Motor neuron (in vitro differentiated cells): ENCODE data around the gene SLC24A4. TPM values are rescaled to one million over a fixed set of nuclear protein-coding genes. Genes with fewer than 3 reads are reported as not detected.

Source experiments
- ATAC-seq, 8 experiments: fragments of 200-7000 bp; cut with Tn5 transposase; replicated peaks in 6 of 8; 2 replicates each; pipeline ENCODE4 v1.8.0; 2021; ENCODE audit warnings: mild to moderate bottlenecking in 8 of 8, moderate library complexity in 8 of 8
- H3K27ac ChIP-seq, 2 donors: fragments of 250-450 bp; sonication (Bioruptor Pico); 2 replicates each; pipeline ENCODE4 v1.9.0; 2021; ENCODE audit warnings: antibody characterized with exemption in 2 of 2, mild to moderate bottlenecking in 2 of 2, moderate library complexity in 1 of 2
- H3K4me1 ChIP-seq, 2 donors: fragments of 250-450 bp; sonication (Bioruptor Pico); replicated peaks in 1 of 2; 2 replicates each; pipeline ENCODE4 v1.6.1; 2021; ENCODE audit warnings: antibody characterized with exemption in 2 of 2, mild to moderate bottlenecking in 2 of 2, moderate library complexity in 1 of 2
- H3K4me3 ChIP-seq, 5 donors: fragments of 250-450 bp; sonication (Bioruptor Pico); 2 replicates each; pipeline ENCODE4 v1.9.0; 2021; ENCODE audit warnings: antibody characterized with exemption in 5 of 5, mild to moderate bottlenecking in 5 of 5, moderate library complexity in 4 of 5
- WGBS, 10 experiments: fragments of 450-650 bp; shearing (Covaris generic); methylation state at CpG; one replicate each; pipeline ENCODE4 v1.0.0; 2022; 5-methylcytosine and 5-hydroxymethylcytosine counted together
- in situ Hi-C, 9 experiments: fragments of 400-800 bp; cut with MboI; loops; one replicate each; pipeline ENCODE4 v1.15.0; 2021; ENCODE audit warnings: low sequenced_read_pairs in 9 of 9, low pct_unique_long_range_greater_than_20kb in 2 of 9; ENCODE audit not compliant: unreplicated experiment in 9 of 9
- total RNA-seq, 8 experiments: library from RNA; unstranded; fragments of 300-600 nt; gene quantifications; 2 replicates each; pipeline versions ENCODE4 v1.2.3 to v1.2.4, GENCODE V29; 2022

The SLC24A4 gene
- total RNA-seq, 8 experiments from 2014 or later: under 0.01 to 0.66 (median 0.20) TPM; not detected in 1

DNA sequence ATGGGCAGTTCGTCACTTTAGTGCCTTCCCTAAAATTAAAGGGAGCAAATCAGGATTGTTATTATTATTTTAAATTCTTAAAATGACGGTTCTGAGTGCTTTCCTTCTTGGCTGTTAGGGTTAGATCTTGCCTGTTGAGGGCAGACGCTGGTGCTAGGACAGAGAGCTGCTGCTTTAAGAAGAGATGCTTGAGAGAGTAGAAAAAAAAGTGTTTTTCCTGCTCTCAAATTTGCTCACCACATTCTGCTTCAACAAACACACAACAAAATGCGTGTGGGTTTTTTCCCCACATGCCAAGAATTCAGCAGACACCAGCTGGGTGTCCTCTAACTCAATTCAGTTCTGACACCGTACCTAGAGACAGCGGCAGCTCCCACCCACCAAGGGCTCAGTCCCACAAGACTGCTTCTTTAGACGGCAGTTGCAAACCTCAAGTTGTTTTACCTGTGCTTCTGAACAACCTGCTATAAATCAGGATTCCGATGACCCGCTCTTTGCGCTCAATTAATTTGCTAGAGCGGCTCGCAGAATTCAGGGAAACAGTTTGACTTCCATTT, 114.8 kb downstream of the SLC24A4 start:
- WGBS, 10 experiments: 38 to 93% (median 76%) methylated on average over 1 to 12 of the region's 12 CpGs; no CpG with 5 or more reads in 1 of the 10 experiments
- in situ Hi-C loops: no loop called here
- no peaks in the 10 kb centered on the region for H3K4me1 ChIP-seq
- no peak overlapping the region for H3K4me3 ChIP-seq
- H3K27ac ChIP-seq: no peak overlapping the region
- ATAC-seq: no peak

DNA sequence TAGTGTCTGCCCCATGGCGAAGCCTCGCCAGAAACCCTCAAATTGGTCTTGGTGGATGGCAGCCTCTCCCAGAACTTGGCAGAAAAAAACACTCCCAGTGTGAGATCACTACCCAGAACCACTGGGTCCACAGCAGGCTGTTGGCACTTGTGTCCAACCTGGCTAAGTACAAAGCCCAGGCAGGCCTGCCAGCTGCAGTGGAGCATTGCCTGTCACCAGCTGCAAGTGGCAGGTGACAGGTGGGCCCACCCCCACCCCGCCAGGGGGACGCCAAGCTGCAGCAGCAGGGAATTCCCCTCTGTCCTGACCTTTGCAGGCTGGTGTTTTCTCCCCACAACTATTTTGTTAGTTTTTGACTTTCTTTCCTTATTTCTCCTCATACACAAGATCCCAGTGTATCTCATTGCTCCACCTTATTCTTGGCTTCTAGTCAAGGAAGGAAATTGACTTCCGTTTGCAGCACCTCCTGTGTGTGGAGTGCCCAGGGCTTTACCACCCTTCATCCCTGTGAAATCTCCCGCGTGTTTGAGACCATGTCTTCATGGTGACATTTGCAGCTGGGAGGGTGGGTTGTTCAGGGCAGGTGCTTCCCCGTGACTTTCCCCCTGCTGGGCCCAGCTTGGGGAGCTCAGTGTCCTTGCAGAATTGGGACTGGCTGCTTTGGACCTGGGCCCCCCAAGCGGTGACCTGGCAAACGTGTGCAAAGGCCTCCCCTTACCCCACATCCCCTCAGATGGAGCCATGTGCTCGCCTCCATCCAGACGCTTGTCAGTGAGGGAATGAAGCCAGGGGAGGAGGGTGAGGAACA, 116.8 kb downstream of the SLC24A4 start:
- 20 to 100% (median 74%) methylated on average over 1 to 3 of the region's 12 CpGs; no CpG with 5 or more reads in 3 of the 10 experiments for WGBS, 10 experiments
- Histone ChIP-seq H3K4me3 (no peak overlapping the region), H3K27ac (no peak overlapping the region), H3K4me1 (no peaks in the 10 kb centered on the region)
- in situ Hi-C loops: no loop called here
- ATAC-seq: no peak

DNA sequence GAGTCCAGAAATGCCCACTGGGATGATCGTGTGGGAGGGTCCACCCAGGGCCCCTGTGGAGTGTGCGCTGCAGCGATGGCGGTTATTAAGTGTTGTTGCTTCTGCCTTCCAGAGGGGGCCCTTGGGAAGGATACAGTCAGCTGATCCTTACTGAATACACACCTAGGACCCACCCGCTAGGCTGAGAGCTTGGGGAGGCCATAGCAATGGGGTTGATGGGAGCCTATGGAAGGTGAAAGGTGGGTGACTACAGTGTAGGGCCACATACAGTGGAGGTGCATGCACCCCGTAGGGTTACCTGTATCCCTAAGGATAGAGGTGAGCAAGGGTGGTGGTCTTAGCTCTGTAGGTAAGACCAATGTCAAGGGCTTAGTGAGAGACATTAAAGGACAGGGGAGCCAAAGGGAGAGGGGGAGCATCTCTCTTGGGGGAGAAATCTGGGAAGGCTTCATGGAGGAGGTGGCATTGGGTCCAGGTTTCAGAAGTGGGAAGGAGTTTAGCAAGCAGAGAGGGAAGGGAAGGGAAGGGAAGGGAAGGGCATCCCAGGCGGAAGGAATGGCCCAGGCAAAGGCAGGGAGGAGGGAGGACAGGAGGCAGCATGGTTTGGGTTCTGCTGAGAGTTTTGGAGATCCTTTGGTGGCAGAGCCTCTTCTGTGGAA, 117.5 kb downstream of the SLC24A4 start:
- Histone ChIP-seq H3K27ac (no peak overlapping the region), H3K4me3 (no peak overlapping the region), H3K4me1 (no peaks in the 10 kb centered on the region)
- in situ Hi-C loops: no loop called here
- ATAC-seq: no peak
- WGBS, 10 experiments: 80 to 100% (median 85%) methylated on average over 1 to 5 of the region's 7 CpGs; no CpG with 5 or more reads in 6 of the 10 experiments

DNA sequence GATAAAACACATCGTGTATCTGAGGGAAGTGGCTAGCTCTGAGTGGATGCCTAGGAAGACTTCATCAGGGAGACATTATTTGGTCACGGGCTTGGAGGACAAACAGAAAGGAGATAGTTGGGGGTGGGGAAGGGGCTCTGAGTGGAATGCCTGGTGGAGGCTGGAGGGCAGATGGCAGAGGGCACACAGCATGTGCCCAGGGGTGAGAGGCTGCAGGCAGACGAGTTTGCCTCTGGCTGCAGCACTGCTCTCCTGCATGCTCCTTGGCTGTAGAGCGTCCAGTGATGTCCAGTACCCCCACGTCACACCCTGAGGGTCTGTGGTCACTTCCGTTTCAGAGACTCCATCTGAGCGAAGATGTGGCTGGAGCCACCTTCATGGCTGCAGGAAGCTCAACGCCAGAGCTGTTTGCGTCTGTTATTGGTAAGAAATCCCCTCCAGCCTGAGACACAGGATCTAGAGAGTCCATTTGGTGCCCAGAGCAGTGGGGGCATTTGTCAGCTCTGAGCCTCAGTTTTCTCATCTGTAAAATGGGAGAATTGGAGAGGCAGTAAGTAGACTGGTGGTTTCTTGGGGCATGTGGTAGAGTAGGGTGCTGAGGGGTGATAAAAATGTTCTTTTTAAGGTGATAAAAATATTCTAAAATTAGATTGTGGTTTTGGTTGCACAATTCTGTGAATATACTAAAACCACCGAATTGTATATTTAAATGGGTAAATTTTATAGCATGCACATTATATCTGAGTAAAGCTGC, 119.0 kb downstream of the SLC24A4 start:
- Histone ChIP-seq H3K4me3 (no peak overlapping the region), H3K27ac (no peak overlapping the region), H3K4me1 (no peaks in the 10 kb centered on the region)
- in situ Hi-C loops: no loop called here
- ATAC-seq: peak in 1 of 8 experiments; percentile 40
- 0 to 100% (median 82%) methylated on average over 1 to 6 of the region's 10 CpGs; no CpG with 5 or more reads in 2 of the 10 experiments for WGBS, 10 experiments

DNA sequence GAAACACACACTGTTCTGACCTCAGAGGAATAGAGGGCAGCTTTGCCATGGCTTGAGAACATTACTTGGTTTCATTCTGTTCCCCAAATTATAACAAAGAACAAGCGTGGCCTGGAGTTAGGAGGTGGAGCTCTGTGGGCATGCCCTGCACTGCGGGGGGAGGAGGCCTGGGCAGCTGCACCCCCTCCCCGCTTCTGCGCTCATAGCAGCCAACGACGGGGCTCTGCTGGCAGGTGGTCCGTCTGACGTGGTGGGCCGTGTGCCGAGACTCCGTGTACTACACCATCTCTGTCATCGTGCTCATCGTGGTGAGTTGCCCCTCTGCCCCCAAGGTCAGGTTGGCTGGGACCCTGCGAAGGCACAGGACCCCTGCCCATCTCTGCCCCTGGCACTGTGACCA, 120.2 kb downstream of the SLC24A4 start:
- ATAC-seq: no peak
- in situ Hi-C loops: no loop called here
- Histone ChIP-seq H3K4me3 (no peak overlapping the region), H3K27ac (no peak overlapping the region), H3K4me1 (no peaks in the 10 kb centered on the region)
- 89% methylated on average over 8 of the region's 14 CpGs; no CpG with 5 or more reads in 9 of the 10 experiments for WGBS, 10 experiments

DNA sequence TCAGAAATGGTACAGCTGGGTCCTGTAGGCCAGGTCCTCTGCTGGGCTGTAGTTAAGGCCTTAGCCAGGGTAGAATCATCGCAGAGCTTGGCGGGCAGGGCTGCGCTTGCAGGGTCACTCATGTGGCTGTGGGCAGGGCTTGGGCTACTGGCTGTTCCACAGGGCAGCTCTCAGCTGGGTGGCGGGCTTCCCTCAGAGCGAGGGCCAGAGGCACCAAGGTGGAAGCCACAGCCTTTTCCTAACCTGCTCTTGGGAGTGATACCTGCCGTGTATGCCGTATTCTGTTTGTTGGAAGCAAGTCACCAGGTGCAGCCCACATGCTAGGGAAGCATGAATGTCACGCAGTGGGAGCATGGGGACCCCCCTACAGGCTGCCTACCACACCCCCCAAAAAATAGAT, 120.8 kb downstream of the SLC24A4 start:
- 76 to 100% (median 80%) methylated on average over 1 to 4 of the region's 8 CpGs; no CpG with 5 or more reads in 4 of the 10 experiments for WGBS, 10 experiments
- in situ Hi-C loops: no loop called here

DNA sequence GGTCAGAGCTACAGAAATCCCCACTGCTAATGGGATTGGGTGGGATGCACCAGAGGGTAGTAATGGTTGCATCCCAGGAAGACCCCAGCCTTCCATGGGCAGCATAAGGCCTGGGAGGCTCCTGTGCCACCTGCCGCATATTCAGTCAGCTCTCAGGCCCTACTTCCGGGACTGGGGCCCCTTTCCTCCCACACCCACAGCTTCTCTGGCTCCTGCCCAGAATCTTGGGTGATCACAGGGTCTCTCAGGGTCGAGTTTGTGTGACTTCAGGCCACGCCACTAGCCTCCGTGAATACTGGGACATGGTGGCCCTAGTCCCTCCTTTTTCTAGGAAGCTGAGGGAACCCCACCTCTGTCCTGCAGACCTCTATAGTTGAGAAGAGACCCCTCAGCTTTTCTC, 123.8 kb downstream of the SLC24A4 start:
- no peak overlapping the region for H3K4me3 ChIP-seq
- no peak for ATAC-seq
- no peak overlapping the region for H3K27ac ChIP-seq
- peaks cover 12 to 23% of the 10 kb centered on the region in 2 donors for H3K4me1 ChIP-seq
- WGBS, 10 experiments: 33 to 40% methylated on average over 1 of the region's 5 CpGs; no CpG with 5 or more reads in 8 of the 10 experiments
- in situ Hi-C loops: no loop called here

More for the DNA sequence above, 120.8 kb downstream of the SLC24A4 start:
- H3K4me1 ChIP-seq: peaks cover 0 to under 1% of the 10 kb centered on the region in 2 donors
- no peak overlapping the region for H3K4me3 ChIP-seq
- ATAC-seq: no peak
- H3K27ac ChIP-seq: no peak overlapping the region

DNA sequence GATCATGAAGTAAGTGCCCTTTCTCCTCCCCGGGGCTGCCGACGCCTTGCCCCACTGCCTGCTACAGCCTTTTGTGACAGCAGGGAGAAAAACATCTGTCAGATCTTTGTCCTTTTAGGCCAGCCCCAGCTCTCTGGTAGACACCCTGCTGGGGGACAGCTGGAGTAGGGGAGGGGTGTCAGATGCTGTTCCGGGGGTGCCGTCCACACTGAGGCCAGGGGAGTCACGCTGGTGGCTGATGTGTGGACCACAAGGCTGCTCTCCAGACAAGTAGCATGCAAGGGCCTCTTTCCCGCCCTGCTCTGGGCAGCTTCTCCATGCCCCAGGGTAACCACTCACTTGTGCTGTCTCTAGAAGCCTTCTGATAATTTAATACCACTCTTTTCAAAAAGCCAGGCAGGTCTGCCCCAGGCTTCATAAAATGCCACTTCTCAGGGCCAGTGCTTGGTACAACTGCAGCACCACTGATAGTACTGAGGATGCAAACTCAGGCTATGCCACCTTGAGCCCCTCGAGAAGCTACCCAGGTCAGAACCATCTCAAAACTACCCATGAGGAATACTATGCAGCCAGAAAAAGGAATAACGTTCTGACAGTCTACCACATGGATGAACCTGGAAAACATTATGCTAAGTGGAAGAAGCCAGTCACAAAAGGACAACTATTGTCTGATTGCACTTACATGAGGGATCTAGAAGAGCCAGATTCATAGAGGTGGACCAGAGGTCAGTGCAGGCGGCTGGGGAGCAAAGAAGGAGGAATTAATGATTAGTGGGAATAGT, 124.6 kb downstream of the SLC24A4 start:
- H3K4me1 ChIP-seq: peaks cover 12 to 26% of the 10 kb centered on the region in 2 donors
- ATAC-seq: no peak
- no peak overlapping the region for H3K4me3 ChIP-seq
- H3K27ac ChIP-seq: no peak overlapping the region
- WGBS, 10 experiments: 39 to 100% (median 100%) methylated on average over 1 to 4 of the region's 10 CpGs; no CpG with 5 or more reads in 2 of the 10 experiments
- in situ Hi-C loops: no loop called here

DNA sequence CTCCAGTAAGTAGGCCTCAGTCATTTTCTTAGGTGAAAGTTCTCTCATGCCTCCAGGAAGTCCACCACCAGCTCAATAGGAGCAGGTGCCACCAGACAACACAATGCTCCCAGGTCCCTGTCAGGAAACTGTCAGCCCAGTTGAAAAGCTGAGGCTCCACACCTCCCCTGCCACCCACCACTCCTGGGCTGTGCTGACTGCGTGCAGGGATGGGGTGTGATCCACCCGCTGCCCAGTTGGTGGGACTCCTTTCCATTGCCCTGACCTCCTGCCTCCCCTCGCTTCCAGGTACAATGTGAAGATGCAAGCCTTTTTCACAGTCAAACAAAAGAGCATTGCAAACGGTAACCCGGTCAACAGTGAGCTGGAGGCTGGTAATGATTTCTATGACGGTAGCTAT, 125.8 kb downstream of the SLC24A4 start:
- in situ Hi-C loops: no loop called here
- whole genome bisulfite sequencing, 10 experiments: 40 to 100% (median 88%) methylated on average over 1 to 5 of the region's 6 CpGs; no CpG with 5 or more reads in 2 of the 10 experiments
- ATAC-seq: peak in 3 of 8 experiments; percentile 4 to 44 (median 33)
- Histone ChIP-seq H3K4me3 (no peak overlapping the region), H3K4me1 (peaks cover 12 to 31% of the 10 kb centered on the region in 2 donors), H3K27ac (peak overlapping the region in 1 of 2 donors; percentile 3)

DNA sequence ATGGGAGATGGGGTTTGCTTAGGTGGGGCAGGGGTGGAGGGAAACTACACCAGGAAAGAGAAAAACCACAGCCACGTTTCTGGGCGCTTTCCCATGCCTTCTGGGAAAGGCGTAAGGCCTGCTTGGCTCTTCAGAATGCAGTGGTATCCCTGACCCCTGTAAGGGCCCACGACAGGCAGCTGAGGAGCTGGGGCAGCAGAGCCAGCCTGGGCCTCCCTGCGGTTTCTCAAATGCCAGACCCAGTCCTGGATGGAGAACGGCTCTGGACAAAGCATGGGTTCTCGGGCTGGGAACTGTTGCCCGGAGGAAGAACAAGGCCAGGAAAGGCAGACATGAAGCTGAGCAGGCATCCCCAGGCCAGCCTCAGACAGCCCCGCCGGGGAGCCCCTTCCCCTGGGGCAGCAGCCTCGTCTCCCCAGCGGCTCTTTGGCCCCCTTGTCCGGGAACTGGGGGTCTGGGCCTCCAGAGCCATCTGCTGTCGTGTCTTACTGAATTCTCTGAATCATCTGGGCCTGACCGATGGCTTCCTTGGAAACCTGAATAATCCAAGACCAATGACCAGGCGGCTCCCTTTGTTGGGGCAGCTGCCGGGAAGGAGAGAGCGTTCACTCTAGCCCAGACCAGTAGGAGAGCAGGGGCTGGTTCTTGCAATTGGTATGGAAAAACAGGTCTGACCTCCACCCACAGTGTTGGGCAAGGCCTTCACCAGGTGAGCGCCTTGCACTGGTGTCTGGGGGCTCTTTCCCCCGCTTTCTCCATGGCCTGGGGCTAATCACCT, 126.6 kb downstream of the SLC24A4 start:
- H3K4me3 ChIP-seq: no peak overlapping the region
- H3K27ac ChIP-seq: peak overlapping the region in 1 of 2 donors; percentile 72
- peak in 5 of 8 experiments; percentile 64 to 86 (median 75) for ATAC-seq
- 51 to 100% (median 93%) methylated on average over 1 to 7 of the region's 20 CpGs; no CpG with 5 or more reads in 6 of the 10 experiments for WGBS, 10 experiments
- H3K4me1 ChIP-seq: peaks cover 12 to 31% of the 10 kb centered on the region in 2 donors
- in situ Hi-C loops: loop anchor here in 2 of 9 experiments (25.0 kb wide), 2 partner anchors 287 to 312 kb away; no protein-coding TSS in a partner anchor

DNA sequence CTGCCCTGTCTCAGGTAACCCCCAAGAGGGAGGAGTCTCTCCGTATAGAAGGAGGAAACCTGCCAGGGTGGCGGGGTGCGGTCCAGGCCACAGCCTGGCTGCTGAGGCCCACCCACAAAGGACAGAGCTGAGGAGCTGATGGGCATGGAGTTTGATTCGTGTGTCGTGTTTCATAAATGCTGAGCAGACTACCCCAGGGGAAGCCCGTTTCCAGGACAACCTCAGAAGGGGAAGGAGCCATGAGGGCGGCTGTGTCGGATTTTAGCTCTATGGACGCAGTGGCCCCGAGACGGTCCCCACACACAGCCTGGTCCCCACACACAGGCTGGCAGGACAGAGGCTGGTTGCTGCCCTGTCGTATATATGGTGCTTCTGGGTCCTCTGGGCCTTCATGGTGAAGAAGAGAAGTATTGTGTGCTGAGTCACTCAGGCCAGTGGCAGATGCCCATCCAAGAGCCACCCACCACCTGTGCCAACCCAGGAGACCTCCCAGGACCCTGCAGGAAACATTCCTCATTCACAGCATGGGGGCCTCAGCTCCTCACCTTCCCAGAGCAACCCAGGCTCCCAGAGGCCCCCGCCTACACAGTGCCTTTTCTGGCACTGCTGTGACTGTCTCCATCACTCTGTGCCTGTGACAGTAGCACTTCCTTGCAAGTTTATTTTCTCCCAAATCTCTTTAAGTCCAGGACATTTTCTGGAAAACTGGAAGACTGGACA, 127.5 kb downstream of the SLC24A4 start:
- no peak overlapping the region for H3K4me3 ChIP-seq
- ATAC-seq: peak in 5 of 8 experiments; percentile 36 to 71 (median 57)
- H3K27ac ChIP-seq: peak overlapping the region in 1 of 2 donors; percentile 72
- in situ Hi-C loops: loop anchor here in 2 of 9 experiments (25.0 kb wide), 2 partner anchors 288 to 313 kb away; no protein-coding TSS in a partner anchor
- 0 to 100% (median 96%) methylated on average over 1 to 2 of the region's 13 CpGs; no CpG with 5 or more reads in 4 of the 10 experiments for WGBS, 10 experiments
- H3K4me1 ChIP-seq: peaks cover 12 to 31% of the 10 kb centered on the region in 2 donors
